ENCODE measurements around the gene CMIP. TPM values are rescaled to one million over a fixed set of nuclear protein-coding genes. Genes with fewer than 3 reads are reported as not detected.
"Not testable (repeated sequence)": the region's sequence is repeated elsewhere in the genome, so short reads cannot be mapped to it uniquely, and the experiment has no call there.

CMIP gene
- total RNA-seq, 1 experiment from 2014 or later: 25.7 TPM

DNA sequence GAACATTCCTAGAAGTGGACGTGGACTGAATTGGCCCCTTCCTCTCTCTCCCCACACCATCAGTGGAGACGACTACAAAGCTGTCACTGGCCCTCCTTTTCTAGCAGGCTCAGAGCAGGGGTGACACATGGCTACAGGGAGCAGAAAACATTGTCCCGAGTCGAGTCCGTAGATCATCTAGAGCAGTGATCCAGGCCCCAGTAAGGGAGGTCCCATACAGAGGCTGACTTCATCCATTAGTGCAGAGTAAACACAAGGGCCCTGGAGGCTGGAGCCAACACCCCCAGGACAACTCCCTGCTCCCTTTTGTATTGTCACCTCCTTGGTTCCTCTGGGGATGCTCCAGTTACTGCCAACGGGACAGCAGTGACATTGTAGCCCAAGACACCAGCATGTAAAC lies 130.7 kb downstream of the CMIP start:
- H3K79me2 ChIP-seq (ENCODE audit: low read length): peaks cover 91% of the 10 kb centered on the region

DNA sequence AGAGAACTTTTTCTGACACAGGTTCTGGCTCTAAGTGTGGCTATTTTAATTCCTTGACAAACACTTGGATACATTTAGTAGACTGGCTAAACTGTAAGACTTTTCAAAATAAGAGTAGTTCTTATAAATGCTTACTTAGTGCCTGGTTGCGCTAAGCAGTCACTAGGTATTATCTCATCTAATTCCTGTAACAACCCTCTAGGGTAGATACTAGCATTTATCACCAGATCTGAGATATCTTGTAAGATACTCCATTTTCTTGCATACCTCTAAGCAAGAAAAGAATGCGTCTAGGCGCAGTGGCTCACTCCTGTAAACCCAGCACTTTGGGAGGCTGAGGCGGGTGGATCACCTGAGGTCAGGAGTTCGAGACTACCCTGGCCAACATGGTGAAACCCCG lies 131.2 kb downstream of the CMIP start:
- Histone ChIP-seq H3K27me3 (ENCODE audit: low read length) (no peaks in the 10 kb centered on the region), H3K9ac (ENCODE audit: low read length) (no peak overlapping the region), H3K4me1 (ENCODE audit: insufficient read depth, low read length) (peaks cover 10% of the 10 kb centered on the region), H3K36me3 (ENCODE audit: low read depth, low read length) (no peaks in the 10 kb centered on the region; the same call in 1 of the 2 replicates), H3K9me2 (replicated peaks; ENCODE audit: low read length) (no peaks in the 10 kb centered on the region), H3K4me3 (ENCODE audit: low read length) (no peak overlapping the region), H2AFZ (ENCODE audit: low read length) (no peak overlapping the region), H3K79me2 (ENCODE audit: low read length) (peaks cover 86% of the 10 kb centered on the region), H3K27ac (ENCODE audit: low read length) (no peak overlapping the region), H4K20me1 (ENCODE audit: low read length) (no peaks in the 10 kb centered on the region), H3K9me3 (ENCODE audit: low read length) (no peaks in the 10 kb centered on the region), H3F3A (ENCODE audit: low read length, unreplicated experiment) (no peaks in the 10 kb centered on the region), H3K4me2 (ENCODE audit: low read length) (no peak overlapping the region)
- no TSS peak for BruUV-seq (replicated peaks)
- ChIA-PET POLR2A (ENCODE audit: unreplicated experiment) (no interaction called here), CTCF (interaction anchor here (0.6 kb wide), 1 partner anchor 61 kb away, joined by 4 read pairs; no protein-coding TSS in a partner anchor)
- no peak for TF ChIP-seq EZH2 (IDR thresholded peaks at IDR 0.05; ENCODE audit: low read length, unreplicated experiment)
- DNase-seq: no peak
- intact Hi-C loops (cut with micrococcal nuclease): no loop called here
- no peak for ATAC-seq

More for the DNA sequence above, 130.7 kb downstream of the CMIP start:
- DNase-seq (no peak), ATAC-seq (no peak)
- no peak overlapping the region for H3K4me2 ChIP-seq (ENCODE audit: low read length)
- no TSS peak for BruUV-seq (replicated peaks)
- H3K4me3 ChIP-seq (ENCODE audit: low read length): no peak overlapping the region
- intact Hi-C loops (cut with micrococcal nuclease): no loop called here
- H2AFZ ChIP-seq (ENCODE audit: low read length): no peak overlapping the region
- ChIA-PET CTCF (no interaction called here), POLR2A (ENCODE audit: unreplicated experiment) (no interaction called here)
- H3K36me3 ChIP-seq (ENCODE audit: low read depth, low read length): no peaks in the 10 kb centered on the region; the same call in 1 of the 2 replicates
- H3K27ac ChIP-seq (ENCODE audit: low read length): no peak overlapping the region
- no peaks in the 10 kb centered on the region for H4K20me1 ChIP-seq (ENCODE audit: low read length)
- no peak for TF ChIP-seq EZH2phosphoT487 (IDR thresholded peaks at IDR 0.05; ENCODE audit: borderline replicate concordance, low read length)
- no peak for TF ChIP-seq EZH2 (IDR thresholded peaks at IDR 0.05; ENCODE audit: low read length, unreplicated experiment)
- TF ChIP-seq, protein P1, sequence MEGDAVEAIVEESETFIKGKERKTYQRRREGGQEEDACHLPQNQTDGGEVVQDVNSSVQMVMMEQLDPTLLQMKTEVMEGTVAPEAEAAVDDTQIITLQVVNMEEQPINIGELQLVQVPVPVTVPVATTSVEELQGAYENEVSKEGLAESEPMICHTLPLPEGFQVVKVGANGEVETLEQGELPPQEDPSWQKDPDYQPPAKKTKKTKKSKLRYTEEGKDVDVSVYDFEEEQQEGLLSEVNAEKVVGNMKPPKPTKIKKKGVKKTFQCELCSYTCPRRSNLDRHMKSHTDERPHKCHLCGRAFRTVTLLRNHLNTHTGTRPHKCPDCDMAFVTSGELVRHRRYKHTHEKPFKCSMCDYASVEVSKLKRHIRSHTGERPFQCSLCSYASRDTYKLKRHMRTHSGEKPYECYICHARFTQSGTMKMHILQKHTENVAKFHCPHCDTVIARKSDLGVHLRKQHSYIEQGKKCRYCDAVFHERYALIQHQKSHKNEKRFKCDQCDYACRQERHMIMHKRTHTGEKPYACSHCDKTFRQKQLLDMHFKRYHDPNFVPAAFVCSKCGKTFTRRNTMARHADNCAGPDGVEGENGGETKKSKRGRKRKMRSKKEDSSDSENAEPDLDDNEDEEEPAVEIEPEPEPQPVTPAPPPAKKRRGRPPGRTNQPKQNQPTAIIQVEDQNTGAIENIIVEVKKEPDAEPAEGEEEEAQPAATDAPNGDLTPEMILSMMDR (conservative IDR thresholded peaks at IDR 0.05; ENCODE audit: low read depth, low read length): no peak
- no peak overlapping the region for H3K9ac ChIP-seq (ENCODE audit: low read length)
- H3K27me3 ChIP-seq (ENCODE audit: low read length): no peaks in the 10 kb centered on the region
- H3F3A ChIP-seq (ENCODE audit: low read length, unreplicated experiment): no peaks in the 10 kb centered on the region
- H3K9me2 ChIP-seq (replicated peaks; ENCODE audit: low read length): no peaks in the 10 kb centered on the region
- H3K9me3 ChIP-seq (ENCODE audit: low read length): no peaks in the 10 kb centered on the region
- H3K4me1 ChIP-seq (ENCODE audit: insufficient read depth, low read length): peaks cover 5% of the 10 kb centered on the region

- Histone ChIP-seq H3K79me2 (ENCODE audit: low read length) (peaks cover 81% of the 10 kb centered on the region), H4K20me1 (ENCODE audit: low read length) (no peaks in the 10 kb centered on the region), H3K27me3 (ENCODE audit: low read length) (no peaks in the 10 kb centered on the region), H3K27ac (ENCODE audit: low read length) (no peak overlapping the region), H3K4me2 (ENCODE audit: low read length) (no peak overlapping the region), H3K9ac (ENCODE audit: low read length) (no peak overlapping the region), H3F3A (ENCODE audit: low read length, unreplicated experiment) (no peaks in the 10 kb centered on the region), H3K4me1 (ENCODE audit: insufficient read depth, low read length) (peaks cover 15% of the 10 kb centered on the region), H3K9me3 (ENCODE audit: low read length) (no peaks in the 10 kb centered on the region), H3K4me3 (ENCODE audit: low read length) (no peak overlapping the region), H3K9me2 (replicated peaks; ENCODE audit: low read length) (no peaks in the 10 kb centered on the region), H3K36me3 (ENCODE audit: low read depth, low read length) (no peaks in the 10 kb centered on the region; the same call in 1 of the 2 replicates), H2AFZ (ENCODE audit: low read length) (no peak overlapping the region)
- ATAC-seq: no peak
- ChIA-PET CTCF (interaction anchor here (0.6 kb wide), 1 partner anchor 60 kb away, joined by 4 read pairs; no protein-coding TSS in a partner anchor), POLR2A (ENCODE audit: unreplicated experiment) (no interaction called here)
- BruUV-seq (replicated peaks): no TSS peak
- no peak for DNase-seq
- no peak for TF ChIP-seq EZH2phosphoT487 (IDR thresholded peaks at IDR 0.05; ENCODE audit: borderline replicate concordance, low read length)
- TF ChIP-seq, protein P1 (conservative IDR thresholded peaks at IDR 0.05; ENCODE audit: low read depth, low read length): no peak
- no peak for TF ChIP-seq EZH2 (IDR thresholded peaks at IDR 0.05; ENCODE audit: low read length, unreplicated experiment)
- intact Hi-C loops (cut with micrococcal nuclease): no loop called here
Observed at GRCh38 chr16:81576696-81577095, 132.1 kb downstream of the CMIP start.

DNA sequence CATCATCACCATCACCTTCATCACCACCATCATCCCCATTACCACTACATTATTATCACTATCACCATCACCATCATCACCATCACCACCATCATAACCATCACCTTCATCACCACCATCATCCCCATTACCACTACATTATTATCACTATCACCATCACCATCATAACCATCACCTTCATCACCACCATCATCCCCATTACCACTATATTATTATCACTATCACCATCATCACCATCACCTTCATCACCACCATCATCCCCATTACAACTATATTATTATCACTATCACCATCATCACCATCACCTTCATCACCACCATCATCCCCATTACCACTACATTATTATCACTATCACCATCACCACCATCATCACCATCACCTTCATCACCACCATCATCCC lies 132.7 kb downstream of the CMIP start:
- CTCF ChIA-PET; H3K27me3 ChIP-seq (ENCODE audit: low read length); intact Hi-C loops (cut with micrococcal nuclease); H3K4me3 ChIP-seq (ENCODE audit: low read length); H2AFZ ChIP-seq (ENCODE audit: low read length); BruUV-seq (replicated peaks); H3K36me3 ChIP-seq (ENCODE audit: low read depth, low read length); H4K20me1 ChIP-seq (ENCODE audit: low read length); ATAC-seq; POLR2A ChIA-PET (ENCODE audit: unreplicated experiment); H3K9me3 ChIP-seq (ENCODE audit: low read length); H3F3A ChIP-seq (ENCODE audit: low read length, unreplicated experiment); H3K9ac ChIP-seq (ENCODE audit: low read length); DNase-seq; H3K27ac ChIP-seq (ENCODE audit: low read length); H3K4me2 ChIP-seq (ENCODE audit: low read length); H3K9me2 ChIP-seq (replicated peaks; ENCODE audit: low read length): not testable (repeated sequence)
- H3K4me1 ChIP-seq (ENCODE audit: insufficient read depth, low read length): peaks cover 21% of the 10 kb centered on the region
- peaks cover 81% of the 10 kb centered on the region for H3K79me2 ChIP-seq (ENCODE audit: low read length)
